ENCODE measurements around the gene HK3.

The HK3 gene, protein sequence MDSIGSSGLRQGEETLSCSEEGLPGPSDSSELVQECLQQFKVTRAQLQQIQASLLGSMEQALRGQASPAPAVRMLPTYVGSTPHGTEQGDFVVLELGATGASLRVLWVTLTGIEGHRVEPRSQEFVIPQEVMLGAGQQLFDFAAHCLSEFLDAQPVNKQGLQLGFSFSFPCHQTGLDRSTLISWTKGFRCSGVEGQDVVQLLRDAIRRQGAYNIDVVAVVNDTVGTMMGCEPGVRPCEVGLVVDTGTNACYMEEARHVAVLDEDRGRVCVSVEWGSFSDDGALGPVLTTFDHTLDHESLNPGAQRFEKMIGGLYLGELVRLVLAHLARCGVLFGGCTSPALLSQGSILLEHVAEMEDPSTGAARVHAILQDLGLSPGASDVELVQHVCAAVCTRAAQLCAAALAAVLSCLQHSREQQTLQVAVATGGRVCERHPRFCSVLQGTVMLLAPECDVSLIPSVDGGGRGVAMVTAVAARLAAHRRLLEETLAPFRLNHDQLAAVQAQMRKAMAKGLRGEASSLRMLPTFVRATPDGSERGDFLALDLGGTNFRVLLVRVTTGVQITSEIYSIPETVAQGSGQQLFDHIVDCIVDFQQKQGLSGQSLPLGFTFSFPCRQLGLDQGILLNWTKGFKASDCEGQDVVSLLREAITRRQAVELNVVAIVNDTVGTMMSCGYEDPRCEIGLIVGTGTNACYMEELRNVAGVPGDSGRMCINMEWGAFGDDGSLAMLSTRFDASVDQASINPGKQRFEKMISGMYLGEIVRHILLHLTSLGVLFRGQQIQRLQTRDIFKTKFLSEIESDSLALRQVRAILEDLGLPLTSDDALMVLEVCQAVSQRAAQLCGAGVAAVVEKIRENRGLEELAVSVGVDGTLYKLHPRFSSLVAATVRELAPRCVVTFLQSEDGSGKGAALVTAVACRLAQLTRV

DNA sequence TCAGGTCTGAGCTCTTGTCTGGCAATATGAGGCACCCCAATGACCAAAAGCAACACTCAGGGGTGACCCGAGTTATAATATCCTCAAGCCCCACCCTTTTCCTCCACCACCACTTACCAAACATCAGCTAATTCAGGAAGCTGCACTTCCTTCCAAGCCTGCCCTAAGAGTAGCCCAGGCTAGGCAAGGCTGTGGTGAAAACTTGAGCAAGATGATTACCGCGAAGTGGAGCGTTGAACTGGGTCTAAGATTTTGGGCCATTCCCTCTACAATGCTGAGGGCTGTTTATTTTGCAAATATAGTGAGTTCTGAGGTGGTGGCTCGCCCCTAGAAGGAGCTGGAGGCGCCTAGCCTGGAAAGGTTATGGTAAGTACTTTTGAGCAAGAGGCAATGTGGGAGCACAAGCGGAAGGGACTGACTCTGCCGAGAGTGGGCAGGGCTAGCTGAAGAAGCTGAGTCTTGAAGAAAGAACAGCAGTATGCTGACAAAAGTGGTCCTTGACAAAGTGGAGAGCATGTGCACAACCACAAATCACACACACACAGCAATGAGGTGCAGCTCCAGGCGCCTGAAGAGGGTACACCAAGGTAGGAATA is at the start of gene HK3:
TSS of gene HK3 (minus strand) at position 51 of the 596 bp plus-strand sequence. CDS start 3,187 bp downstream, outside the sequence.
- DNase-seq (ENCODE audit: low read depth in 3 of 3, low spot score in 1 of 3), result no peak

DNA sequence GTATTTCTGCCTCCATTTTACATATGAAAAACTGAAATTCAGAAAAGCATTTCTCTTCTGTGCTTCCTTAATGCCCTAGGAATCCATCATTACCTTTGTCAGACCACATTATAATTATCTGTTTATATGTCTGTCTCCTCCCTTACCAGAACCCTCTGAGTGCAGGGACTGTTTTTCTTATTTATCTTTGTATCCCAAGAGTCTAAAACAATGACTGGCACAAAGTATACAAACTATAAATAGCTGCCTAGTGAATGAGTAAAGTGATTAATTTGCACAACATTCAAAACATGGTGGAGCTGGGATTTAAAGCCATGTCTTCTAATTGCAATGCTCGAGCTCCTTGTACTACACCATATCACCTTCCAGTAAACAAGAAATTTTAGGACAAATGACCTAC is 49.3 kb upstream of the HK3 start:
- no peak for DNase-seq (ENCODE audit: low read depth in 3 of 3, low spot score in 1 of 3)

DNA sequence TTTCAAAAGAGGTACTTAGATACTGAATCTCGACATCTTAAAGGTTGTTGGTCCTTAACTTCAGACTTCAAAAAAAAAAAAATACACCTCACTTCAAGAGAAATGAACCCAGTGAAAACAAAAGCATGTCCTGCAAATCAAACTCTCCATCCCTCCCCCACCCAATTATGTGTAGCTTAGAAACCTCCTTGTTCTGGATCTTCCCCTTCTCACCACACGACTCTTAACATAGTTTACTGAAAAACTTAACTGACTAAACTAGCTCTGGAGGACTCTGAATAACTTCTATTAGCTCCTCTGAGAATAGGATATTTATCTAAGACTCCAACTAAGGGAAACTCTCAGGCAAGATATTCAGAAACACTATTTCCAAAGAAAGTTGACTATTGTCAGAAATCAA is 48.7 kb upstream of the HK3 start:
- no peak for DNase-seq (ENCODE audit: low read depth in 3 of 3, low spot score in 1 of 3)

DNA sequence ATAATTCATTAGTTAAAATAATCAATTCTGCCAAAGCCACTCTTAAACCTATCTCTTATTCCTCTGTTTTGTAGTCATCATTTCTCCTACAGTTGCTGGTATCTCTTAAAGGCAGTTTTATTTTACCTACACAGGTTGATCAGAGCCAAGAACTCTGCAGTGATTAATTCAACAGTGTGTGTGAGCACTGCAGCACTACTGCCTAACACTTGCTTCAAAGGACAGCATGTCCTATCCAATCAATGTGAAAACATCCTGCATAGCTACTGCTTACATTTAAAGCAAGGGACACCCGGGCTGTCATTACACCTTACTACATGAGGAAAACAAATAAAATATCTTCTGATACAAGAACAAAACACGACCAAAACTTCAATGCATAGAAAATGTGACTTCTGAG is 45.1 kb upstream of the HK3 start:
- DNase-seq (ENCODE audit: low read depth in 3 of 3, low spot score in 1 of 3), result no peak

DNA sequence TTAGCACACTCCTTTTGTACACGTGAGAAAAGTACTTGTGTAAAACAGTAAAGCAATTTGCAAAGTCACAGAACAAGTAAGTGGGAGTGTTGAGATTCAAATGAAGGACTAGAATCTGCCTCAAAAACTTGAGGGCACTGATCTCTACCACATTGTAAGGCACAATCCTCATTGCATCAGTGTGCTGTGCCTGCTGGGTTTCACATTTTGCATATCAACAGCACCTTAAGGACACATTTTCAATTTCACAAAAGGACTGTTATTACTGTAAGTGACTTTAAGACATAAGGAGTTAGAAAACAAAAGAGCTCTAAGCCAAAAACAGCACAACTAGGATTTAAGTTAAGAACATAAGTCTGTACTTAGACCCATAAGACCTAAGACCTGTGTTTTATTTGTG is 44.7 kb upstream of the HK3 start:
- DNase-seq (ENCODE audit: low read depth in 3 of 3, low spot score in 1 of 3), result no peak

DNA sequence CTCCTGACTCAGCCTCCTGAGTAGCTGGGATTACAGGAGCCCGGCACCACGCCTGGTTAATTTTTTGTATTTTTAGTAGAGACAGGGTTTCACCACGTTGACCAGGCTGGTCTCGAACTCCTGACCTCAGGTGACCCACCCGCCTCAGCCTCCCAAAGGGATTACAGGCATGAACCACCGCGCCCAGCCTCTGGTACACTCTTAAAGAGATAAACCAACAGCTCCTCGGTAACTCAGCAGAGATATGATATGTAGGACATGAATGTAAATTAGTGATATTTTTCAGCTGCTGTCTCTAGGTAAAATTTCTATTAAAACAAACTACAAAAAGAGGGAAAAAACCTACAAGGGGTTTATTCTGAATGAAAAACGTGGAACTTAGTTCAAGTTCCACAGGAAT is 42.8 kb upstream of the HK3 start:
- DNase-seq (ENCODE audit: low read depth in 3 of 3, low spot score in 1 of 3), result no peak

DNA sequence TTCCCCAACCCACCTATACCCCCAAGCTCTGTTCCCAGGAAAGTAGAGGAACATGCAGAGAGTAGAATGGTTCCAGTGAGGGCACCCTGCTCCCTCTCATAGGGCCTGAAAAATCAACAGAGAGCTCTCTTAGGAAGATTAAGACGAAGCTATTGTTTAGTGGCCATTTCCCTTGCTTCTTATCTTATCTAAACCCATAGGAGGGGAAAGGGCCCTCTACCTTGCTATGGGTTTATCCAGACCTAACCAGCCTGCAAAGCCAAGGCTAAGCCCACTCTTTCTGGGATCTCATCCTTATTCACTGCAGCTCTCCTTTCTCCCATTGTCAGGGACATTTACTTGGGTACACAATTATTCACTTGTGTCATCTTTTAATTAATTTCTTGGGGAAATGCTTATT is 39.3 kb upstream of the HK3 start:
- DNase-seq (ENCODE audit: low read depth in 3 of 3, low spot score in 1 of 3), result no peak

DNA sequence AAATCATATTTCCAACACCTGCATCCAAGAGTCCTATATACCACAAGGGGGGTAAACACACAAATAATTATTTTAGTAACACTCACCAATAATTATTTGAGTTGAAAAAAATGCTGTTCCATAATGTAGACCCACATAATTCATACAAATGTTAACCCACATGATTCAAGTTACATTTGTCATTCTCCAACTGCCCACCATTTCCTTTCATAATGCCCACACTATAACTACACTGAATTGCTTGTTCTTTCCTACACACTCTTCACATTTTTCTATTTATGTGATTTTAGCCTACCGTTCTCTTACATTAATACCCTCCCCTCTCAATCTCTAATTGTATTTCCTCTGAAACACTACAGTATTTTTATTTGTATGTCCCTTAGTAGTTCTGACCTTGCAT is 35.9 kb upstream of the HK3 start:
- DNase-seq (ENCODE audit: low read depth in 3 of 3, low spot score in 1 of 3), result no peak

DNA sequence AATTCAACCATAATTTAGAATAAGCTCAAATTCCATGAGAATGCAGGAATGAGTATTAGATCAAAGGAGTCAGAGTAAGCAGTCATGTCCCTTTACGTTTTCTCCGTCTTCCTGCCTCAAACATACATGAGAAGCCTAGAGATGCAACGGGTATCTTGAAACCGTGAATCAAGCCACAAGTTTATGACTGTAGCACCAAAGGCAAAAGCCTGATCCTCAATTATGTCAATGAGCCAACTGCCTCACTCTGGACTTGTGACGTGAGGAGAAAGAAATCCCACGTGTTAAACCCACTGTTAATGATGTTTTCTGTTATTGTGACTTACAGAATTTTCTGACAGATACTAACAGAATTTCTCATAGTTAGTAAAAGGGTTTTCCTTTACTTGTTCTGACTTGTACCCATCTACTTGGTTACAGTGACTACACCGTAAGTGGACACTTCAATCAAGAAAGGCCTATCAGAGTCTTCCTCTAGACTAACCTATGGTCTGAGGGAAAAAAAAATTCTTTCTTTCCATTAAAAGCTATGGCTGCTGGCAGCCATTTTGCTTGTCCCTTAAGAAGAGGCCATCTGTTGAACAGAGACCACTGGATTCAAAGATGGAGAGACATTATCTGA is 35.3 kb upstream of the HK3 start:
- DNase-seq (ENCODE audit: low read depth in 3 of 3, low spot score in 1 of 3), result no peak

DNA sequence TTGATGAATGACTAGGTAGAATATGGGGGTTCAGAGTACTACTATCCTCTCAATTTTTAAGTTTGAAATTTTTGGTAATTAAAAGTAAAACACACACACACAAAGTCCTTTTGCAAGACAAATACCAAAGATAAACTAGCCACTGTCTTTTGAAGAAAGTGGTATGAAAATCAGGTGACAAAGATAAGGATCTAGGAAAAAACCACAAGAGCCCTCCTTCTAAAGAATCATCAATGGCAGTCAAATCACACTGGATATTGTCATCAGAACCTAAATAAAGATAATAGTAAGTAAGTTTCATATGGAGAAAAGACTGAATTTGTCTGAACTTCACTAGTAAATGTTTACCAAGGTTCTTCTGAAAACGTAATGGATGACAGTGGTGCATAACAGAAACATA is 30.5 kb upstream of the HK3 start:
- no peak for DNase-seq (ENCODE audit: low read depth in 3 of 3, low spot score in 1 of 3)

DNA sequence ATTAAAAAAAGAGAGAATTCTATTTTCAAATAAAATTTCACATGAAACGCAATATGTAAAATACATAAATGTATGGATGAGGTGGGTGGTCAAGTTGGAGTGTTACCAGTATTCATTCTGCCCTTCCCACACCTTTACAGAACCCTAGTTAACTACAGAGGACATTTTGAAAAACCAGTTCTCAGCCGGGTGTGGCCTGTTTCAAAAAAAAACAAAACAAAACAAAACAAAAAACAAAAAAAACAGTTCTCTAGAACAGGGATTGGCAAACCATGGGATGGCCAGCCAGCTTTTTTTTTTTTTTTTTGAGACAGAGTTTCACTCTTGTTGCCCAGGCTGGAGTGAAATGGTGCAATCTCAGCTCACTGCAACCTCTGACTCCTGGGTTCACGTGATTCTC is 28.4 kb upstream of the HK3 start:
- DNase-seq (ENCODE audit: low read depth in 3 of 3, low spot score in 1 of 3), result no peak

DNA sequence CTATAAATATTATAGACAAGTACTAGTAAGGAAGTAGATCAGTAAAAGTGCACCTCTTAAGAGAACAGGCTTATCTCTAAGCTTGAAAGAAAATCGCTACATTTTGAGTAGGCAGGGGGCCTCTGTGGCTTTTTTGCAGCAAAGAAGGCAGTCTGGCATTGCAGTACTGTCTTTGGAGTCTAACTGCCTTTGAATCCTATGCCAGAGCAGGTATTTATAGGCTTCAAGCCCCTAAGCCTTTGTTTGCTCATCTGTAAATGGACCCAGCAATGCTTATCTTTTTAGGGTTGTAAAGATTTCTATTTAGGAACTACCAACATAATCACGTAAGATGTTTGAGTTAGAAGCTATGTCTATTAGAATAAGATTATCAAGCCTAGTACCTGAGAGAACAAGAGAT is 23.7 kb upstream of the HK3 start:
- DNase-seq (ENCODE audit: low read depth in 3 of 3, low spot score in 1 of 3), result no peak

DNA sequence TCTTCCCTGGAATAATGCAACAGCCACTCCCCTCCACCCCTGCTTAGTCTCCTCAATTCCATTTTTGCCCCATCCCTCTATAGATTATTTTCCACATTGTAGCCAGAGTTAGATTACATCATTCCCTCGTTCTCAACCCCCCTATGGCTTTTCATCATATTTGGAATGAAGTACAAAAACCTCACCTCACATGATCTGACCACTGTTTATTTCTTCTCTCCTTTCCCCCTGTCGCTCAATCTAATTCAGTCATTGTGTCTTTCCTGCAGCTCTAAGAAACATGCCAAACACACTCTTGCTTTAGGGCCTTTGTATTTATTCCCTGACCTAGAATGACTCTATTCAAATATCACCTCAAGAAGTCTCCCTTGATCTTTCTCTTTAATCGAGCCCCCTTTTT is 22.6 kb upstream of the HK3 start:
- DNase-seq (ENCODE audit: low read depth in 3 of 3, low spot score in 1 of 3), result no peak

DNA sequence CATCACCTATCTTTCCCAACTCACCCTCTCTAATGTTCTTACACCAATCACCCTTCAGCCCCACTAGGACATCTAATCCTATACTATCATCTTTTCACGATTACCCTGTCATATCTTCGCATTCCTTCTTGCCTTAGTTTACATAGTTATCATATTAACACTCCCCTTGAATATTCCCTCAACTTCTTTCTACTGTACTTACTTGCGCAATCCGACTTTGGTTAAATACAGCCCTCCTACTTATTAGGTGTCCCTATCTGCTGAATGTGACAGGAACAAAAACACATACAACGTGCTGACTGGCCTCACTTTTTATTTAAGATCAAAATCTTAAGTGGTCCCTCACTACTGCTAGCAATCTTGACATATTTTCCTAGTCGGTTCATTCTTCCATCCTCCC is 19.5 kb upstream of the HK3 start:
- DNase-seq (ENCODE audit: low read depth in 3 of 3, low spot score in 1 of 3), result no peak

DNA sequence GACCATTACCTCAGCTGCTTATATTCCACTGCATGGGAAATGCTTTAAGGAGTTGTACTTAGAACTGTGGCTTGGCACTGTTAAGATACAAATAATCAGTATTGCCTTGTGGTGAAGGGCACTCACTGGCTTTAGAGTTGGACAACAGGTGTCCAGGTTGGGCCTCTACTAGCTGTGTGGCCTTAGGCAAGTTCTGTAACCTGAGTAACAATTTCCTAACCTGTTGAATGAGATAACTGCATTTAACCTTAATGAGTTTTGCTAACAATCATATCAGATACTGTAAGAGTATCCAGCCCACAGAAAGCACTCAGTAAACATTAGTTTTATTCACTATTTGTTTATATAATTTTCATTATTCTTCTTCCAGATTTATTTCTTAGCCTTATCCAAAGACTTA is 17.2 kb upstream of the HK3 start:
- no peak for DNase-seq (ENCODE audit: low read depth in 3 of 3, low spot score in 1 of 3)

DNA sequence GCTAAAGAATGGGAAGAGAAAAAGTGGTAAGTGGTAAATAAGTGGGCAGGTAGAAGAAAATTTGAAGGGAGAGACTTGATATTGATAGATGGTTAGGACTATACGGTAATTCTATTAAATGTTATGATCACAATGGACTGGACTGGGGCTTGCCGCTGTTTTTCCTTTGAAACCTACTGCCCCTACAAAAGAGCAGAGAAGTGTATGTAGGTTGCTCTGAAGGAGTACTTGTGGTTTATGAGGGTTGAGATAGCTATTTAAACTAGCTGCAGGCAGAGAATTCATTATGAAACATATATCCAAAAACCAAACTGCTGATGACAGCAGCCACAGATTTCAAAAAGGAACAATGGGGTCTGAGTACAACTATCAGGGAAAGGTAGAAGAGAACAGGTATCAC is 16.8 kb upstream of the HK3 start:
- DNase-seq (ENCODE audit: low read depth in 3 of 3, low spot score in 1 of 3), result no peak

DNA sequence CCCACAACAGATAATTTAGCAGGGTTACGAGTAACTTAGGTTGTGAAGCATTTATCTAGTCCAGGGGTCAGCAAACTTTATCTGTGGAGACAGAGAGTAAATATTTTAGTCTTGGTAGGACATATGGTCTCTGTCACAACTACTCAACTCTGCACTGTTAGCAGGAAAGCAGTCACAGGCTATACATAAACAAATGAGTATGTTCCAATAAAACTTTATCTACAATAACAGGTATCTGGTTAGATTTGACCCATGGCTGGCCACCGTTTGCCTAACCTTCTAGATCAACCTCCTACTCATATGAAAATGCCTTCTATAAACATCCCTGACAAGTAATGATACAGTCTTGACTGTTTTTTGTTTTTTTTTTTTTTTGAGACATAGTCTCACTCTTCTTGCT is 13.0 kb upstream of the HK3 start:
- DNase-seq (ENCODE audit: low read depth in 3 of 3, low spot score in 1 of 3), result no peak

DNA sequence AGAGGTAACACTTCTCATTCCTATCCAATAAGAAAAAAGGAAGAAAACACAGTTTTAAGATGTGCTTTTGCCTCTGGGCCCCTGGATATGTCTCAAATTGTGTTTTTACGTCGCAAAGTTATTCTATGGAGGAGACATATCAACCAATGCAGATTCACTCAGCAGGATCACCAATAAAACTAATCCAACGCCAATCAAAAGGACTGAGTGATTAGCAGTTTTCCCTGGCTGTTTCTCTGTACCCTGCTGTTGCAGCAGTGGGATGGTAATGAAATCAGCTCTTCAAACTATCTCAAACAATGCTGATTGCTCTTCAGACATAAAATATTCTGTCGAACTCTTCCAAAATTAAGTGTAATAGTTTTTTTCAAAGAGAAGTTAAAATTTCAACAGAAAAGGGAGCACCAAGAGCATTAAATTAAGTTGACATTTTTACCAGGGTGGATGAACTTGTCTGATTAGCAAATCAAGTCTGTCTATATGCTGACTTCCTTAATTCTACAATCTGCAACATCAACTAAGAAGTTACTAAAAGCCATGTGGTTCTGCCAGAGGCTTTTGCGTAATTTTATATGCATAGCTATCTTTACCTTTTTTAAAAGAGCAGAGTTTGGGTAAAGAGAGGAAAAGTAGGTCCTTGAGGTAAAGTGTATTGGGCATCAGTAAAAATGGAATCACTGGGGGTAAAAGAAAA is 9.7 kb upstream of the HK3 start:
- DNase-seq (ENCODE audit: low read depth in 3 of 3, low spot score in 1 of 3), result no peak

DNA sequence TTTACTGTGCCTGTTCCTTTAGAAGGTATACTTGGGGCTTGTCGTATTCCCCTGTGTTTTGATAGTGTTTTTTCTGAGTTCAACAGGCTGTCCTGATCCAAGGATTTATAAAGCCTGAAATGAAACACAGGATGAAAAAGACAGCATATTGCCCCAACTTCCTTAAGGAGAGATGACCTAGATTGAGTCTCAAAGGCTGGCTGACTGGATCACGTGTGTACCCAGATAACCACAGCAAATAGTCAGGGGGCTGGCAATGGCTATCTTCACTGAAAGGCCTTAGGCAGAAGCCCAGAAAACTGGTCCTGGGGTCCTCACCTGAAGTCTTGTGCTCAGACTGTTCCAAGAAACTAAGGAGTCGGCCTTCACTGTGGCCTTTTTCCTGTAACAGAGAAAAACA is 7.7 kb upstream of the HK3 start:
- no peak for DNase-seq (ENCODE audit: low read depth in 3 of 3, low spot score in 1 of 3)

DNA sequence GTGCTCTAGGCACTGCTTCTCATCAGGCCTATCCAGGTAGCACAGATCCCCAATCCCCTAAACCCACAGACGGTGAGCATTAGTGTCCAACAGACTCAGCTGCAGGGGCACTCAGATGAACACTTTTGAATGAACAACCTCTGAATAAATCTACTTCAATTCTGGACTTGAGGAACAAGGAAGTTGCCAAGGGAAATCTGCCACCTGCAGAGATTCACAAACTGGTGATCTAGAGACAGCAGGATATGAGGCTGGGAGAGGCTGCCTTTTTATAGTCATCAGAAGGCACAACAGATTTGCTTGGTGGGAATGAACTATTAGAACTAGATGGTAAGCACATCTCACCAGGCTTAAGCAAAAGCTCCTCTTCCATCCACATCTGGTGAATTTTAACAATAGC is 7.0 kb upstream of the HK3 start:
- DNase-seq (ENCODE audit: low read depth in 3 of 3, low spot score in 1 of 3), result no peak

DNA sequence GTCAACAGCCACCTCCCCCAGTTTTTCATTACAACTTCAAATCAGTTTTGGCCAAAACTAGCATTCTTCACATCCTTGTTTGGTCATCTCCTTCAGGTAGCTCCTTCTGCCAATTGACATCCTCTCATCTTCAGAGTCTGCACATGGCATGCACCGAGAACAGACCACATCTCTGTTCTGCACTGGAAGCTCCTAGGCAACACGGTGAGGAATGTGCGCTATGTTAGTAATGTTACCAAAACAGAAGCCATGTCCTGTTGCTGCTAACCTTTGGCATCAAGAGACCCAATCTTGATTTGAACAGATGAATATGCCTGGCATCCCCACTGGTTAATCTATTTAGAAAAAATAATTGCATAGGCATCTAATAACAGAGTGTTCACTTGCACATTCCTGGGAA is 5.1 kb upstream of the HK3 start:
- DNase-seq (ENCODE audit: low read depth in 3 of 3, low spot score in 1 of 3), result no peak

Data from stimulated activated CD4-positive, alpha-beta T cell treated with anti-CD3 and anti-CD28 coated beads, TNF-alpha, amount 100 ng/mL, for 1 hour (primary cell).